Sigmoid colon (tissue), 7 donors: ENCODE measurements around the gene APOF. TPM values are rescaled to one million over a fixed set of nuclear protein-coding genes. Genes with fewer than 3 reads are reported as not detected.
"Not testable (repeated sequence)": the region's sequence is repeated elsewhere in the genome, so short reads cannot be mapped to it uniquely, and the experiment has no call there.

Experiments
- DNase-seq: peaks from one replicate; pipeline ENCODE4 v3.0.0-alpha.2; 2019
- H3K27ac ChIP-seq, 4 donors: fragments of 200-600 bp; sonication (generic); one replicate each; pipeline ENCODE4 v1.5.1; 2016 to 2019; ENCODE audit warnings: mild to moderate bottlenecking in 1 of 4
- H3K27me3 ChIP-seq, 3 donors: fragments of 200-600 bp; sonication (generic); one replicate each; pipeline ENCODE4 v1.5.1; 2019; ENCODE audit warnings: mild to moderate bottlenecking in 1 of 3
- H3K36me3 ChIP-seq, 4 donors: fragments of 200-600 bp; sonication (generic); one replicate each; pipeline ENCODE4 v1.5.1; 2016 to 2019
- H3K4me1 ChIP-seq, 4 donors: fragments of 200-600 bp; sonication (generic); one replicate each; pipeline ENCODE4 v1.5.1; 2017 to 2019
- H3K4me3 ChIP-seq, 4 donors: fragments of 200-600 bp; sonication (generic); one replicate each; pipeline ENCODE4 v1.5.1; 2017 to 2019; ENCODE audit warnings: mild to moderate bottlenecking in 2 of 4, moderate library complexity in 1 of 4
- H3K9me3 ChIP-seq, 4 donors: fragments of 200-600 bp in 3 of 4; sonication (generic) in 3 of 4; one replicate each; pipeline versions ENCODE4 v1.5.1 to v1.6.1; 2013 to 2019
- CTCF ChIP-seq, 4 experiments: fragments of 450-650 bp in 3 of 4; fragments of 200-600 bp in 1 of 4; IDR thresholded peaks; one replicate each; pipeline ENCODE4 v1.5.1; 2016 to 2019; ENCODE audit warnings: antibody characterized with exemption in 4 of 4, mild to moderate bottlenecking in 3 of 4, moderate library complexity in 2 of 4
- EP300 ChIP-seq, 4 donors: sonication (generic); formaldehyde crosslinking; IDR thresholded peaks; one replicate each; pipeline ENCODE4 v1.6.1; 2017; ENCODE audit warnings: antibody characterized with exemption in 4 of 4
- POLR2A ChIP-seq, 2 donors: fragments of 450-650 bp; IDR thresholded peaks; one replicate each; pipeline ENCODE4 v1.6.1; 2016; ENCODE audit warnings: antibody characterized with exemption in 2 of 2, mild to moderate bottlenecking in 2 of 2, moderate library complexity in 2 of 2
- POLR2AphosphoS5 ChIP-seq, 4 donors: sonication (generic); formaldehyde crosslinking; IDR thresholded peaks; one replicate each; pipeline ENCODE4 v1.6.1; 2017; ENCODE audit warnings: antibody characterized with exemption in 4 of 4
- WGBS, 2 donors: extraction: QIAGEN DNeasy Blood & Tissue Kit; methylation state at CpG; one replicate each; pipeline ENCODE4 v1.1.7; 2013; 5-methylcytosine and 5-hydroxymethylcytosine counted together
- intact Hi-C: fragments of 100-400 bp; cut with DNase I; formaldehyde crosslinking; loops from one replicate; pipeline ENCODE4 v1.15.1; 2023
- polyA plus RNA-seq, 3 donors: library from polyadenylated mRNA; stranded (reverse); fragments of 200-250 nt; gene quantifications; one replicate each; pipeline ENCODE4 v1.2.3, GENCODE V29; 2013
- total RNA-seq, 4 donors: library from RNA; depleted of rRNA; stranded (reverse); fragments of >200 nt; gene quantifications; one replicate each; pipeline ENCODE4 v1.1.0, GENCODE V29; 2016
- donor health status: healthy with polysubstance abuse.
- donor health status: Bipolar disorder and iron deficiency.
- donor health status: healthy.

The APOF gene
- total RNA-seq (not detected), polyA plus RNA-seq (not detected)

GRCh38 chr12:56362130-56363059, at the start of gene APOF:
Gene APOF, minus strand, starts transcription at chr12:56362857. Its CDS starts 112 bp downstream, at chr12:56362745.
- Histone ChIP-seq H3K4me3 (no peak within 1 kb of the TSS), H3K9me3 (no peaks in the 10 kb centered on the region), H3K27ac (no peak within 1 kb of the TSS), H3K36me3 (no peaks in the 10 kb centered on the region), H3K4me1 (peaks cover 0 to 22% (median 18%) of the 10 kb centered on the region in 4 donors), H3K27me3 (no peaks in the 10 kb centered on the region)
- intact Hi-C loops, result no loop called here
- TF ChIP-seq CTCF (IDR thresholded peaks at IDR 0.05) (no peak), EP300 (IDR thresholded peaks at IDR 0.05) (no peak), POLR2A (IDR thresholded peaks at IDR 0.05) (no peak), POLR2AphosphoS5 (IDR thresholded peaks at IDR 0.05) (no peak)
- DNase-seq, result peak; percentile 34
- 92 to 94% methylated on average over 10 of the region's 10 CpGs for WGBS, 2 donors

GRCh38 chr12:56411781-56412639, 49.4 kb upstream of the APOF start:
- H3K4me3 ChIP-seq, result no peak overlapping the region
- DNase-seq, result no peak
- H3K36me3 ChIP-seq, result no peaks in the 10 kb centered on the region
- TF ChIP-seq EP300 (IDR thresholded peaks at IDR 0.05), result no peak
- no peak for TF ChIP-seq POLR2AphosphoS5 (IDR thresholded peaks at IDR 0.05)
- no peak for TF ChIP-seq CTCF (IDR thresholded peaks at IDR 0.05)
- no peak for TF ChIP-seq POLR2A (IDR thresholded peaks at IDR 0.05)
- H3K9me3 ChIP-seq, result no peaks in the 10 kb centered on the region
- WGBS, 2 donors, result 83 to 89% methylated on average over 6 of the region's 6 CpGs
- H3K27me3 ChIP-seq, result no peaks in the 10 kb centered on the region
- H3K4me1 ChIP-seq, result no peaks in the 10 kb centered on the region
- no peak overlapping the region for H3K27ac ChIP-seq
- intact Hi-C loops, result no loop called here

- 88 to 92% methylated on average over 4 of the region's 4 CpGs for WGBS, 2 donors
- Histone ChIP-seq H3K4me3 (no peak overlapping the region), H3K36me3 (no peaks in the 10 kb centered on the region), H3K27me3 (no peaks in the 10 kb centered on the region), H3K4me1 (no peaks in the 10 kb centered on the region), H3K9me3 (no peaks in the 10 kb centered on the region), H3K27ac (no peak overlapping the region)
- DNase-seq, result no peak
- TF ChIP-seq POLR2AphosphoS5 (IDR thresholded peaks at IDR 0.05) (no peak), CTCF (IDR thresholded peaks at IDR 0.05) (no peak), EP300 (IDR thresholded peaks at IDR 0.05) (no peak), POLR2A (IDR thresholded peaks at IDR 0.05) (no peak)
- intact Hi-C loops, result no loop called here
Observed at GRCh38 chr12:56410768-56411167, 48.1 kb upstream of the APOF start.

- 82 to 86% methylated on average over 5 of the region's 5 CpGs for WGBS, 2 donors
- Histone ChIP-seq H3K36me3 (no peaks in the 10 kb centered on the region), H3K4me3 (no peak overlapping the region), H3K27me3 (no peaks in the 10 kb centered on the region), H3K27ac (no peak overlapping the region), H3K9me3 (no peaks in the 10 kb centered on the region), H3K4me1 (no peaks in the 10 kb centered on the region)
- intact Hi-C loops, result no loop called here
- no peak for DNase-seq
- TF ChIP-seq POLR2A (IDR thresholded peaks at IDR 0.05), result no peak
- no peak for TF ChIP-seq POLR2AphosphoS5 (IDR thresholded peaks at IDR 0.05)
- no peak for TF ChIP-seq CTCF (IDR thresholded peaks at IDR 0.05)
- TF ChIP-seq EP300 (IDR thresholded peaks at IDR 0.05), result no peak
Observed at GRCh38 chr12:56408799-56409417, 46.3 kb upstream of the APOF start.

- H3K9me3 ChIP-seq, H3K4me1 ChIP-seq, DNase-seq, intact Hi-C loops, H3K4me3 ChIP-seq, H3K36me3 ChIP-seq, H3K27me3 ChIP-seq, H3K27ac ChIP-seq: not testable (repeated sequence)
- WGBS, 2 donors, result 58 to 95% methylated on average over 3 of the region's 3 CpGs
Observed at GRCh38 chr12:56404227-56404626, 41.6 kb upstream of the APOF start.

GRCh38 chr12:56401612-56402011, 39.0 kb upstream of the APOF start:
- intact Hi-C loops, H3K36me3 ChIP-seq, DNase-seq, H3K4me3 ChIP-seq, H3K27me3 ChIP-seq, H3K4me1 ChIP-seq, H3K9me3 ChIP-seq, H3K27ac ChIP-seq: not testable (repeated sequence)

- intact Hi-C loops, H3K36me3 ChIP-seq, H3K9me3 ChIP-seq, H3K27me3 ChIP-seq, H3K4me3 ChIP-seq, H3K27ac ChIP-seq, DNase-seq, H3K4me1 ChIP-seq: not testable (repeated sequence)
- WGBS, 2 donors, result 88 to 97% methylated on average over 1 of the region's 3 CpGs
Observed at GRCh38 chr12:56401125-56401524, 38.5 kb upstream of the APOF start.
